ENCODE results near the gene ENAH. TPM values are rescaled to one million over a fixed set of nuclear protein-coding genes. Genes with fewer than 3 reads are reported as not detected.

Gene ENAH
- total and polyA plus RNA-seq, 12 donors = 12.4 to 201 (median 99.8) TPM

- H3K4me3 ChIP-seq = no peak overlapping the region
- no peak for DNase-seq
- H3K4me1 ChIP-seq = peaks cover 2 to 42% (median 34%) of the 10 kb centered on the region in 9 donors
- WGBS, 2 donors = 92 to 94% methylated on average over 5 of the region's 5 CpGs
- H3K27me3 ChIP-seq = no peaks in the 10 kb centered on the region
- intact Hi-C loops (cut with DNase I) = no loop called here
- TF ChIP-seq CTCF (IDR thresholded peaks at IDR 0.05) = no peak
- no peak for ATAC-seq
- no peaks in the 10 kb centered on the region for H3K36me3 ChIP-seq
- H3K9me3 ChIP-seq = no peaks in the 10 kb centered on the region
- H3K27ac ChIP-seq = peak overlapping the region in 1 of 10 donors; percentile 97
Observed at GRCh38 chr1:225469051-225469450, 183.9 kb downstream of the ENAH start.

- H3K4me1 ChIP-seq = peaks cover 2 to 48% (median 37%) of the 10 kb centered on the region in 9 donors
- WGBS, 2 donors = 82 to 87% methylated on average over 10 of the region's 10 CpGs
- DNase-seq = no peak
Observed at GRCh38 chr1:225468270-225469020, 184.5 kb downstream of the ENAH start.

GRCh38 chr1:225467193-225468020, 185.5 kb downstream of the ENAH start:
- WGBS, 2 donors = 56 to 64% methylated on average over 26 of the region's 26 CpGs
- intact Hi-C loops (cut with DNase I) = no loop called here
- peaks cover 2 to 58% (median 46%) of the 10 kb centered on the region in 9 donors for H3K4me1 ChIP-seq
- H3K36me3 ChIP-seq = no peaks in the 10 kb centered on the region
- no peaks in the 10 kb centered on the region for H3K9me3 ChIP-seq
- H3K27ac ChIP-seq = peak overlapping the region; percentile 34 to 97 (median 82)
- TF ChIP-seq CTCF (IDR thresholded peaks at IDR 0.05) = no peak
- DNase-seq = peak; percentile 66 to 78
- H3K4me3 ChIP-seq = peak overlapping the region in 9 of 10 donors; percentile 1 to 56 (median 44)
- ATAC-seq = peak; percentile 61 to 95 (median 88)
- H3K27me3 ChIP-seq = no peaks in the 10 kb centered on the region

More at GRCh38 chr1:225468270-225469020, 184.5 kb downstream of the ENAH start:
- H3K4me3 ChIP-seq = peak overlapping the region in 5 of 10 donors; percentile 22 to 56 (median 44)
- no peak for ATAC-seq
- H3K27me3 ChIP-seq = no peaks in the 10 kb centered on the region
- H3K27ac ChIP-seq = peak overlapping the region in 9 of 10 donors; percentile 56 to 97 (median 83)
- H3K9me3 ChIP-seq = no peaks in the 10 kb centered on the region
- no peak for TF ChIP-seq CTCF (IDR thresholded peaks at IDR 0.05)
- no peaks in the 10 kb centered on the region for H3K36me3 ChIP-seq
- intact Hi-C loops (cut with DNase I) = no loop called here

- H3K27ac ChIP-seq = peak overlapping the region in 7 of 10 donors; percentile 56 to 97 (median 87)
- DNase-seq (no peak), ATAC-seq (no peak)
- no peaks in the 10 kb centered on the region for H3K9me3 ChIP-seq
- no peak for TF ChIP-seq CTCF (IDR thresholded peaks at IDR 0.05)
- intact Hi-C loops (cut with DNase I) = no loop called here
- H3K4me3 ChIP-seq = peak overlapping the region in 4 of 10 donors; percentile 44 to 56 (median 45)
- 93 to 95% methylated on average over 4 of the region's 4 CpGs for WGBS, 2 donors
- H3K4me1 ChIP-seq = peaks cover 2 to 60% (median 46%) of the 10 kb centered on the region in 9 donors
- H3K36me3 ChIP-seq = no peaks in the 10 kb centered on the region
- no peaks in the 10 kb centered on the region for H3K27me3 ChIP-seq
Observed at GRCh38 chr1:225466848-225467192, 186.1 kb downstream of the ENAH start.
